Astrocyte of the hippocampus (primary cell): Measurements from ENCODE around the gene TRDN.

Experiments
- DNase-seq: peaks from one replicate; pipeline ENCODE4 v3.0.0; 2011; ENCODE audit warnings: low read depth, low spot score

The TRDN gene

GRCh38 chr6:123636782-123637181 is at the start of gene TRDN:
Gene TRDN (minus strand): TSS chr6:123636950. CDS start chr6:123636775, 175 bp downstream.
- no peak for DNase-seq

- no peak for DNase-seq
These were observed 45.3 kb upstream of the TRDN start for GRCh38 chr6:123681957-123682462.

- no peak for DNase-seq
These were observed 41.1 kb upstream of the TRDN start for GRCh38 chr6:123677897-123678296.

- DNase-seq, result no peak
These were observed 40.0 kb upstream of the TRDN start for GRCh38 chr6:123676793-123677192.

- no peak for DNase-seq
These were observed 32.3 kb upstream of the TRDN start for GRCh38 chr6:123668965-123669591.

- DNase-seq, result no peak
These were observed 31.3 kb upstream of the TRDN start for GRCh38 chr6:123668063-123668462.

- no peak for DNase-seq
These were observed 26.7 kb upstream of the TRDN start for GRCh38 chr6:123663436-123663835.

GRCh38 chr6:123662757-123663156 is 26.0 kb upstream of the TRDN start:
- no peak for DNase-seq

GRCh38 chr6:123661105-123661891 is 24.5 kb upstream of the TRDN start:
- no peak for DNase-seq

- DNase-seq, result no peak
These were observed 23.4 kb upstream of the TRDN start for GRCh38 chr6:123659960-123660748.

GRCh38 chr6:123658848-123659247 is 22.1 kb upstream of the TRDN start:
- DNase-seq, result no peak

GRCh38 chr6:123655521-123656306 is 19.0 kb upstream of the TRDN start:
- DNase-seq, result peak; percentile 16

- DNase-seq, result no peak
These were observed 12.0 kb upstream of the TRDN start for GRCh38 chr6:123648723-123649122.

GRCh38 chr6:123648020-123648580 is 11.3 kb upstream of the TRDN start:
- DNase-seq, result no peak

- no peak for DNase-seq
These were observed 4.7 kb upstream of the TRDN start for GRCh38 chr6:123641497-123641896.

GRCh38 chr6:123640567-123641187 is 3.9 kb upstream of the TRDN start:
- DNase-seq, result peak; percentile 20

- peak; percentile 56 for DNase-seq
These were observed 2.1 kb upstream of the TRDN start for GRCh38 chr6:123638865-123639264.

- DNase-seq, result no peak
These were observed 468 bp downstream of the TRDN start for GRCh38 chr6:123636282-123636681.

- no peak for DNase-seq
These were observed 1.2 kb downstream of the TRDN start for GRCh38 chr6:123635567-123635966.

GRCh38 chr6:123635144-123635543 is 1.6 kb downstream of the TRDN start:
- no peak for DNase-seq

GRCh38 chr6:123632641-123633040 is 4.1 kb downstream of the TRDN start:
- DNase-seq, result no peak
